ENCODE results near the gene PCDHGA6. TPM values are rescaled to one million over a fixed set of nuclear protein-coding genes. Genes with fewer than 3 reads are reported as not detected.

The PCDHGA6 gene
- total and polyA plus RNA-seq, 9 of the 15 experiments (the other 6 are each of a cell fraction or from before 2014, with no cell fraction given) = 0.01 to 0.18 (median 0.09) TPM; not detected in 1

GRCh38 chr5:141326088-141326854 is 47.4 kb upstream of the PCDHGA6 start (continued):
- peak; percentile 85 for TF ChIP-seq MGA (IDR thresholded peaks at IDR 0.05)
- 0 out of 2 replicates have a peak, but pooled peaks have one; percentile 19 for TF ChIP-seq MIER1 (IDR thresholded peaks at IDR 0.05; ENCODE audit: low read depth)
- TF ChIP-seq SRSF9 (IDR thresholded peaks at IDR 0.05; ENCODE audit: borderline replicate concordance, low read depth, low read length) = no peak
- TF ChIP-seq CREM (IDR thresholded peaks at IDR 0.05; ENCODE audit: low read depth) = 0 out of 2 replicates have a peak, but pooled peaks have one; percentile 70
- TF ChIP-seq POLR2B (IDR thresholded peaks at IDR 0.05; ENCODE audit: low read depth, partially characterized antibody) = peak; percentile 59
- peak; percentile 79 for TF ChIP-seq SOX6 (IDR thresholded peaks at IDR 0.05)
- peak in 1 of 2 experiments; percentile 45; a peak in 1 of 4 replicates for TF ChIP-seq MNT (conservative IDR thresholded peaks at IDR 0.05)
- peak; percentile 61; the same call in 1 of the 2 replicates for TF ChIP-seq SUPT5H (IDR thresholded peaks at IDR 0.05)
- TF ChIP-seq ELF2 (CRISPR knock-in tag; IDR thresholded peaks at IDR 0.05) = no peak
- 0 out of 2 replicates have a peak, but pooled peaks have one; percentile 31 for TF ChIP-seq TRIM28 (IDR thresholded peaks at IDR 0.05)
- peak in 1 of 2 experiments; percentile 66; a peak in 2 of 4 replicates for TF ChIP-seq MAZ (CRISPR knock-in tag; conservative IDR thresholded peaks at IDR 0.05 in 1 of 2, IDR thresholded peaks at IDR 0.05 in 1 of 2)
- peak; percentile 67 for TF ChIP-seq C11orf30 (IDR thresholded peaks at IDR 0.05; ENCODE audit: low read depth)
- peak; percentile 61; the same call in 1 of the 2 replicates for TF ChIP-seq MAFK (IDR thresholded peaks at IDR 0.05; ENCODE audit: low read length)
- TF ChIP-seq ETV1 (tag; conservative IDR thresholded peaks at IDR 0.05; ENCODE audit: low read depth) = peak; percentile 40; the same call in 1 of the 2 replicates
- TF ChIP-seq FOXJ2 (tag; IDR thresholded peaks at IDR 0.05) = no peak
